Esophagus squamous epithelium (tissue), 4 donors: ENCODE measurements around the gene KDM6B.

Source experiments
- CTCF ChIP-seq, 6 experiments: fragments of 450-650 bp in 4 of 6; fragments of 200-600 bp in 2 of 6; sonication (generic) in 2 of 6; IDR thresholded peaks; one replicate each; pipeline ENCODE4 v1.5.1; 2016 to 2019; ENCODE audit warnings: antibody characterized with exemption in 6 of 6, mild to moderate bottlenecking in 4 of 6, moderate library complexity in 4 of 6
- POLR2A ChIP-seq, 4 donors: fragments of 450-650 bp; IDR thresholded peaks; one replicate each; pipeline ENCODE4 v1.6.1; 2017; ENCODE audit warnings: antibody characterized with exemption in 4 of 4, mild to moderate bottlenecking in 4 of 4, moderate library complexity in 3 of 4

- TF ChIP-seq CTCF (IDR thresholded peaks at IDR 0.05): no peak
- no peak for TF ChIP-seq POLR2A (IDR thresholded peaks at IDR 0.05)
These were observed 15.2 kb downstream of the KDM6B start for GRCh38 chr17:7849130-7849750.
